Posterior vena cava (tissue), 2 donors: ENCODE data around the gene C13orf46. TPM values are rescaled to one million over a fixed set of nuclear protein-coding genes. Genes with fewer than 3 reads are reported as not detected.
"Not testable (repeated sequence)": the region's sequence is repeated elsewhere in the genome, so short reads cannot be mapped to it uniquely, and the experiment has no call there.

ENCODE experiments used
- DNase-seq: peaks from one replicate; pipeline ENCODE4 v3.0.0-alpha.2; 2020; ENCODE audit warnings: low spot score
- intact Hi-C, 2 donors: fragments of 100-400 bp; cut with DNase I; formaldehyde crosslinking; loops; one replicate each; pipeline versions ENCODE4 v1.14.1 to v1.14.2; 2022 to 2023
- total RNA-seq, 2 donors: library from RNA; stranded (reverse); fragmentation: NEBNext Ultra II Directional; extraction: Animal tissue kit (Norgen Biotek cat#: 25700); gene quantifications; one replicate each; pipeline ENCODE4 v1.2.1, GENCODE V29; 2021
- donor health status: DM: yes; HTN: yes; CAD: no.
- donor health status: DM: yes; HTN: yes; CAD: no.

C13orf46 gene
- total RNA-seq, 2 donors from 2014 or later = 1.2 to 1.9 TPM

DNA sequence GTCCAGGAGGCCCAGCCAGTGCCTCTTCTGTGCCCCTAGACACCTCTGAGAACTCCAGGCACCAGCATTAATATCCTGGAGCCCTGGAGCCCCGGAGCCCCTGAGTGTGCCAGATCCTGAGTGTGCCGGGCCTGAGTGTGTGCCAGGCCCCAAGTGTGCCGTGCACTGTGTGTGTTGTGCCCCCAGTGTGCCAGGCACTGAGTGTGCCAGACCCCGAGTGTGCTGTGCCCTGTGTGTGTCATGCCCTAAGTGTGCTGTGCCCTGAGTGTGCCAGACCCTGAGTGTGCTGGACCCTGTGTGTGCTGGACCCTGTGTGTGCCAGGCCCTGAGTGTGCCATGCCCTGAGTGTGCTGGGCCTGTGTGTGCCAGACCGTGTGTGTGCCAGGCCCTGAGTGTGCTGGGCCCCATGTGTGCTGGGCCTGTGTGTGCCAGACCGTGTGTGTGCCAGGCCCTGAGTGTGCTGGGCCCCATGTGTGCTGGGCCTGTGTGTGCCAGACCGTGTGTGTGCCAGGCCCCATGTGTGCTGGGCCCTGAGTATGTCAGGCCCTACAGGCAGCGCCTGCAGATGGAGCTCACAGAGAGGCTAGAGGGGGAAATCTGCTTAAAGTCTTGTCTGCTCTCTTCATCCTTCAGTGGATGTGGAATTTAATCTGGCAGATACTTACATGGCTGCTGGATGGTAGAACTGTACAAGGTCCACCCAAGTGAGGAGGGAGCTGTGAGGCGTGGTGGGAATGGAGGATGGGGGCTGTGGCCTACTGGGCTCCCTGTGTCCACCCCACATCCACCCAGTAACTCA, 53.9 kb downstream of the C13orf46 start:
- intact Hi-C loops = no loop called here
- peak; percentile 66 for DNase-seq

DNA sequence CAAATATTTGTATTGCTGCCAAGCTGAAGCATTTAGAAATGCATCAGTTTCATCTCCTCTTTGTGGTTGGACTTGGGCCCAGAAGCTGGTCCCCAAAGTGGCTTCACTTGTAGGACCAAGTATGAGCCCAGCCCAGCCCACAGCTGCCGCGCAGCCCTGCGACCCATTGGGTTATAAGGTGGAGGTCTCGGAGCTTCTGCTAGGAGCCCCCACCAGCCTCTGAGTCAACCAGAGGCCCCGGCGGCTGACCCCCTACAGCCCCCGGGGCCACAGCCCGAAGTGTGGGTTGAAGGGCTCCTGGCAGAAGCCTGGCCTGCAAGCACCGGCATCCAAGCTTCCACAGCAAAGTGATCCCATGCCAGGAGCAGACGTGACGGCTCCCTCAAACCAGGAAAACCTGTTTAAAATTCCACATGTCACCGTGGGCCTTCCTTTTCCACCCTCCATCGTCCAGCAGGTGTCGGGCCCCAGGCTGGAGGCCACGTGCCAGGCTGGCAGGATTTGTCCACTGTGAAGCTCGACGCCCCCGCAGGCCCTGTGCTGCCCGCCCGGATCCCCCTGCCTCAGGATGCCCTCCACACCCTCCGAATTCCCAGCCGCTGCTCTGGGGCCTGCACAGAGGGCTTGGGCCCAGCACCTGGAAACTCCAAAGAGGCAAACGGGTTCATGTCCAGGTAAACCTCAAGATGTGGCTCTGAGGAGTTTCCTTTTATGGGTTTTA, 54.7 kb downstream of the C13orf46 start:
- DNase-seq = peak; percentile 73
- intact Hi-C loops = no loop called here

DNA sequence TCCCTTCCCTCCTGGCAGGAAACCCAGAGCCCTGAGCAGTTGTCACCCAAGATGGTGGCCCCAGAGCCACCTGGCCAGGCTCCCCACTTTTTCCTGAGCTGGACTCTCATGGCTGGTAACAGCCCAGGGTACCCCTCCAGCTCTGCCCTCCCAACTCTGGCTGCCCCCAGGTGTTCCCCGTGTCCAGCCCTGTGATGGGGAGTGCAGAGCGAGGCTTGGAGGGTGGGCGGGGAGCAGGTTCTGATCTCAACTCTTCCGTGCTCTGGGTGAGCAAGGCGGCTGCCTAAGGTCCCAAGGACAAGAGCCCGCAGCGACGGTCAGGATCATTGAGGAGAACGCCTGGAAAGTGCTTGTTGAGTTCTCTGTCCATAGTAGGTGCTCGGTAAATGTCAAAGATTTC, 55.3 kb downstream of the C13orf46 start:
- intact Hi-C loops = no loop called here
- peak; percentile 62 for DNase-seq

DNA sequence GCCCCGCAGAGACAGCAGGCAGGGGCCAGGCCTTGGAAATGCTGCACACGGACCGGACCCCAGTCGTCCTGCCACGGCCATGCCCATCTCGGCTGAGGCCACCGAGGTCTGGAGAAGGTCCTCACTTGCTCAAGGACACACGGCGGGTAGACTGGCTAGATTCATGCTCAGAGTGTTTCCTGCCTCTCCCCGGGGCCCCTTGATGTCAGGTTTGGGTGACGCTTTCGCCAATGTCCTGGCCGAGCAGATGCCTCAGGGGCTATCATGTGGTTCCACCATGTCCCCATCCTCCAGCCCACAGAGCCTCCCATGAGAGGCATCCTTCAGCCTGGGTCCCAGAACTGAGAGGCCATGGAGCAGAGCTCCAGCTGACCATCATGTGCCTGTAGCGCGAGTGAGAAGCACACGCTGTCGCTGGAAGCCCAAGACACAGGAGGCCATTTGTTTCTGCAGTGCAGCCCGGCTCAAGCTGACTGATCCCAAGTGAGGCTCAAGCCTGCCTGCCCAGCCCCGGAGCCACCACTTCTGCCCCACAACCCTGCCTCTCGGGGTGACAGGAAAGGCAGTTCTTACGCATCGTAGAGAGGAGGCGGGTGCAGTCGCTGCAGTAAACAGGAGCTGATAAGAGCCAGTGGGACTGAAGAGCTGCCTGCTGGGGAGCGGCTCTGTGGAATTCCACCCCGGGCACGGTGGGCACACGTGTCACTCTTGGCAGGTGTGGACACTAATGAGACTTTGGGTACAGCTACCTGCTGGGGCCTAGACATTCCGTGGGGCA, 56.1 kb downstream of the C13orf46 start:
- intact Hi-C loops = no loop called here
- peak; percentile 69 for DNase-seq

- DNase-seq = peak; percentile 68
- intact Hi-C loops = no loop called here
These were observed 56.8 kb downstream of the C13orf46 start for GRCh38 chr13:113917096-113917495.

DNA sequence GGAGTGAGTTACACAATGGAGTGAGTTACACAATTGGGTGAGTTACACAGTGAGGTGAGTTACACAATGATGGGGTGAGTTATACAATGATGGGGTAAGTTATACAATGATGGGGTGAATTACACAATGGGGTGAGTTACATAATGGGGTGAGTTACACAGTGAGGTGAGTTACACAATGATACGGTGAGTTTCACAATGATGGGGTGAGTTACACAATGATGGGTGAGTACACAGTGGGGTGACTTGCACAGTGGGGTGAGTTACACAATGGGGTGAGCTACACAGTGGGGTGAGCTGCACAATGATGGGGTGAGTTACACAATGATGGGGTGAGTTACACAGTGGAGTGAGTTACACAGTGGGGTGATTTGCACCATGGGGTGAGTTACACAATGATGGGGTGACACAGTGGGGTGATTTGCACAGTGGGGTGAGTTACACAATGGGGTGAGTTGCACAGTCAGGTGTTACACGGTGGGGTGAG, 57.5 kb downstream of the C13orf46 start:
- intact Hi-C loops = no loop called here
- peak; percentile 3 for DNase-seq

- DNase-seq = peak; percentile 32
- intact Hi-C loops = no loop called here
These were observed 58.0 kb downstream of the C13orf46 start for GRCh38 chr13:113915786-113916329.

- intact Hi-C loops = no loop called here
- peak; percentile 76 for DNase-seq
These were observed 58.7 kb downstream of the C13orf46 start for GRCh38 chr13:113915012-113915763.

GRCh38 chr13:113914333-113915011, 59.4 kb downstream of the C13orf46 start:
- peak; percentile 70 for DNase-seq
- intact Hi-C loops = no loop called here

GRCh38 chr13:113913838-113914237, 60.0 kb downstream of the C13orf46 start:
- DNase-seq, intact Hi-C loops: not testable (repeated sequence)

DNA sequence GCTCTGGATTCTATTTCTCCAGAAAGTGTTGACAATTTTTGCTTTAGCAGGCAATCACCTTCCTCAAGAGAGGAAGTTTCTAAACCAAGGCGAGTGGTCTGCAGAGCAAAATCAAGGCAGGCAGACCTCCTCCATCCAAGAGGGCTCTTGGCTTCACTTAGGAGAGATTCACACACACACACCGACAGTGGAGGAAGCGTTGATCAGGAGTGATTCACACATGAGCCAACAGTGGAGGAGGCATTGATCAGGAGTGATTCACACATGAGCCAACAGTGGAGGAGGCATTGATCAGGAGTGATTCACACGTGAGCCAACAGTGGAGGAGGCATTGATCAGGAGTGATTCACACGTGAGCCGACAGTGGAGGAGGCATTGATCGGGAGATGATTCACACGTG, 60.5 kb downstream of the C13orf46 start:
- intact Hi-C loops, DNase-seq: not testable (repeated sequence)

DNA sequence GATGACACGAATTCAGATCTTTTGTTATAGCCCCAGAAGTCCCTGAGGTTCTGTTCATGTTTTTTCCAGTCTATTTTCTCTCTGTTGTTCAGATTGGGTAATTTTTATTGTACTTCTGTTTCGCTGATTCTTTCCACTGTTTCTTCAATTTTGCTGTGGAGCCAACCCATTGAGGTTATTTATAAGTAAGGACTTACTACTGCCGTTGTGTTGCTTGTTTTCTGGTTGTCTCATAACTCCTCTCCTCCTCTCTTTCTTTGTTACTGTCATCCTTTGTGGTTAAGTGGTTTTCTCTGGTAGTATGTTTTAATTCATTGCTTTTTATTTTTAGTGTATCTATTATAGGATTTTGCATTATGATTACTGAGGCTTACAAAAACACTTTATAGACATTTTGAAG, 61.3 kb downstream of the C13orf46 start:
- no peak for DNase-seq
- intact Hi-C loops = no loop called here

- DNase-seq = peak; percentile 64
- intact Hi-C loops = no loop called here
These were observed 66.0 kb downstream of the C13orf46 start for GRCh38 chr13:113907635-113908617.

DNA sequence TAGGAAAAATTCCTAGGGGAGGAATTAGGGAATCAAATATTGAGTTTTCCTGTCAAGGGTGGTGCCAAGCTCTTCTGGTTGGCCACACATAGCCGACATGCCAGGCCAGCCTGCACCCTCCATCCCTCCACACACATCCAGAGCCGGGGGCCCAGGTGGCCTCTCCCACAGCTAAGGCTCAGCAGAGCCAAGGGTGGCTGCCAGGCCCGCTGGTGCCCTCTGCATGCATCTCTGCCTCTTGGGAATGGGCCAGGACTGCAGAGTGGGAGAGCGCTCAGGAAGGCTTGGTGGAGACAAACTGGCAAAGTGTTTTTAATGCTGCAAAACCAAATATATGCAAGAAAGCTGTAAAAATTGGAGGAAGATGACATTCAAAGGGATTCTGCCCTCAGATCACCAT, 67.3 kb downstream of the C13orf46 start:
- intact Hi-C loops = no loop called here
- DNase-seq = peak; percentile 71

- intact Hi-C loops = no loop called here
- no peak for DNase-seq
These were observed 67.9 kb downstream of the C13orf46 start for GRCh38 chr13:113905942-113906341.

- peak; percentile 46 for DNase-seq
- intact Hi-C loops = no loop called here
These were observed 68.9 kb downstream of the C13orf46 start for GRCh38 chr13:113905018-113905417.

GRCh38 chr13:113904411-113904810, 69.5 kb downstream of the C13orf46 start:
- intact Hi-C loops = loop anchor here in 1 of 2 donors (5.0 kb wide), 1 partner anchor 87 kb away; no protein-coding TSS in a partner anchor
- peak; percentile 76 for DNase-seq
